Islet precursor cell (in vitro differentiated cells): ENCODE measurements around the gene ARMC10.
"Not testable (repeated sequence)": the region's sequence is repeated elsewhere in the genome, so short reads cannot be mapped to it uniquely, and the experiment has no call there.

Experiments used
- DNase-seq: peaks from one replicate; pipeline ENCODE4 v3.0.0-alpha.2; 2018

The ARMC10 gene

GRCh38 chr7:103129702-103130549, 55.0 kb downstream of the ARMC10 start:
- DNase-seq = no peak

GRCh38 chr7:103130901-103131624, 56.1 kb downstream of the ARMC10 start:
- no peak for DNase-seq

- DNase-seq = no peak
Measured at GRCh38 chr7:103132995-103133688, 58.2 kb downstream of the ARMC10 start.

- no peak for DNase-seq
Measured at GRCh38 chr7:103134836-103135554, 60.1 kb downstream of the ARMC10 start.

- no peak for DNase-seq
Measured at GRCh38 chr7:103140061-103140460, 65.1 kb downstream of the ARMC10 start.

DNA sequence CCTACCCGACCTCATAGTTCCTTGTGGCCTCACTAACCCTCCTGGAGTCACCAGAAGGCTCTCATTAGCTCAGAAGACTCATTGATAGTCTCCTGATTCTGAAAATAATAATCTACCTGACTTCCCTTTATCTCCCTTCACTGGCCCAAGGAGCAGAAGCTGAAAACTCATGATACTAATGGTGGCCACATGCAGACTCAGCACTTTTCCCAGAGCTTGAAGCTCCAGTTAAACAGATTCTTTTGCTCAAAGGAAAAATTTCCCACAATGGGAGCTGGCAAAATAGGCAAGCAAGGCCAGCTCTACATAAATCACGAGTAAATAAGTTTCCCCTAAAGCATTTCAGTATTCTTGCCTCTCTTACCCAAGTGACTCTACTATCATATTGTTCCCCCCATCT, 65.7 kb downstream of the ARMC10 start:
- no peak for DNase-seq

- no peak for DNase-seq
Measured at GRCh38 chr7:103141753-103142404, 66.9 kb downstream of the ARMC10 start.

DNA sequence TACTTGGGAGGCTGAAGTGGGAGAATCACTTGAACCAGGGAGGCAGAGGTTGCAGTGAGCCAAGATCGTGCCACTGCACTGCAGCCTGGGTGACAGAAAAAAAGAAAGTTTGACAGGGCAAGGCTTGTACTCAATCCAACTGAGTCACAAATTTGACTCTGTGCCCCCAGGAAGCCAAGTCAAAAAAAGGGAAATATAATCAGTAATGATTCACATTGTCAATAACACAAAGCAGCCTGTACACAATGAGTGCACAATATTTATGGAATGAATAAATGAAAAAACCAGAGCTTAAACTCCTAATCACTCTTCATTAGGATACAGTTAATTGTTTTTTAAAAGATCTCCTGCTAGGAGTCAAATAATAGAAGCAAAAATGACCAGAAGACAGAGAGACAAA, 67.6 kb downstream of the ARMC10 start:
- DNase-seq = no peak

DNA sequence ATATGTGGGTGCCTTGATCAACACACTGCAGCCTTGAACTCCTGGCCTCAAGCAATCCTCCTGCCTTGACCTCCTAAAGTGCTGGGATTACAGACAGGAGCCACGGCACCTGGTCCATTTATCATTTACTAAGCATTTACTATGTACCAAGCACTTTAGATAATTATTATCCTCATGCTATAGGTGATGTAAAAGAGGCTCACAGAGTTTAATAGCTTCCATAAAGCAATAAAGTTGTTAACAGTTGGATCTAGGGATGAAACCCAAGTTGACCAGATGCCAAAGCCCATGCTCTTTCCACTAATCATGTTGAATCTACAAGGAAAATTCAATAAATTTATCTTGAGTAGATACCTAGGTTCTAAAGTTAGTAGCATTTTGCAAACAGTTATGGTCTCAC, 68.9 kb downstream of the ARMC10 start:
- DNase-seq = peak; percentile 4

DNA sequence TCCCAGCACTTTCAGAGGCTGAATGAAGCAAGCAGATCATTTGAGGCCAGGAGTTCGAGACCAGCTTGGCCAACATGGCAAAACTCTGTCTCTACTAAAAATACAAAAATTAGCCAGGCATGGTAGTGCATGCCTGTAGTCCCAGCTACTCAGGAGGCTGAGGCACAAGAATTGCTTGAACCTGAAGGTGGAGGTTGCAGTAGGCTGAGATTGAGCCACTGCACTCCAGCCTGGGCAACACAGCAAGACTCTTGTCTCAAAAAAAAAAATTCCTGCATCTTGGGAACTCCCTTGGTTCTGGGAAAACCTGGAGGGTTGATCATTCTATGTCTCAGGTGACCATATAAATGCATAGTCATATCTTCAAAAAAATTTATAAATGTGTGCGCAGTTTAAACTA, 69.8 kb downstream of the ARMC10 start:
- not testable (repeated sequence) for DNase-seq

GRCh38 chr7:103148131-103148993, 73.4 kb downstream of the ARMC10 start:
- no peak for DNase-seq
